Measurements from ENCODE around the gene KIF16B. TPM values are rescaled to one million over a fixed set of nuclear protein-coding genes. Genes with fewer than 3 reads are reported as not detected.

The KIF16B gene
- total and polyA plus RNA-seq, 2 experiments from 2014 or later: 6.5 to 11.1 TPM

- TF ChIP-seq ZNF462 (CRISPR knock-in tag; IDR thresholded peaks at IDR 0.05) (no peak), ZNF331 (CRISPR knock-in tag; IDR thresholded peaks at IDR 0.05; ENCODE audit: low read depth) (no peak), EZH2phosphoT487 (IDR thresholded peaks at IDR 0.05; ENCODE audit: unreplicated experiment) (no peak), JUNB (IDR thresholded peaks at IDR 0.05; ENCODE audit: unreplicated experiment) (no peak), REST (IDR thresholded peaks at IDR 0.05; ENCODE audit: unreplicated experiment) (no peak)
Observed at GRCh38 chr20:16613954-16614353, 40.7 kb upstream of the KIF16B start (continued).

GRCh38 chr20:16612706-16613105 lies 39.5 kb upstream of the KIF16B start:
- Histone ChIP-seq H3K4me3 (no peak overlapping the region), H3K9me2 (ENCODE audit: insufficient read depth) (no peaks in the 10 kb centered on the region), H3K4me2 (no peak overlapping the region), H2AFZ (no peak overlapping the region), H3K27me3 (ENCODE audit: insufficient read depth) (no peaks in the 10 kb centered on the region), H3K4me1 (ENCODE audit: insufficient read depth) (no peaks in the 10 kb centered on the region), H3F3A (replicated peaks; ENCODE audit: low read depth) (no peaks in the 10 kb centered on the region), H3K79me2 (replicated peaks; ENCODE audit: insufficient read depth) (no peaks in the 10 kb centered on the region), H4K20me1 (replicated peaks; ENCODE audit: insufficient read depth) (no peaks in the 10 kb centered on the region), H3K36me3 (ENCODE audit: insufficient read depth) (no peaks in the 10 kb centered on the region), H3K27ac (ENCODE audit: low read depth) (no peak overlapping the region)
- Mint-ChIP-seq H3K4me1 (peaks cover 7% of the 10 kb centered on the region; the same call in 2 of the 3 replicates), H3K36me3 (ENCODE audit: low read depth) (peaks cover 12% of the 10 kb centered on the region), H3K9me3 (peaks cover 13% of the 10 kb centered on the region), H3K4me3 (no peak overlapping the region), H3K27ac (no peak overlapping the region), H3K27me3 (ENCODE audit: insufficient read depth, low read depth, poor library complexity) (peaks cover 5% of the 10 kb centered on the region)
- DNase-seq (ENCODE audit: low spot score) (no peak), ATAC-seq (no peak)
- TF ChIP-seq EZH2 (IDR thresholded peaks at IDR 0.05; ENCODE audit: low read depth, unreplicated experiment) (no peak), NANOG (IDR thresholded peaks at IDR 0.05; ENCODE audit: borderline replicate concordance) (no peak), EZH2phosphoT487 (IDR thresholded peaks at IDR 0.05; ENCODE audit: unreplicated experiment) (no peak), ZNF331 (CRISPR knock-in tag; IDR thresholded peaks at IDR 0.05; ENCODE audit: low read depth) (no peak), REST (IDR thresholded peaks at IDR 0.05; ENCODE audit: unreplicated experiment) (no peak)

Data from GM23338 (cell line).